ENCODE results near the gene WIPI1. TPM values are rescaled to one million over a fixed set of nuclear protein-coding genes. Genes with fewer than 3 reads are reported as not detected.
A peak's percentile ranks its signal among the peaks of the same experiment; 100 is the strongest.

WIPI1 gene
- total and polyA plus RNA-seq, 9 of the 15 experiments (the other 6 are each of a cell fraction or from before 2014, with no cell fraction given), result 3.7 to 23.5 (median 11.8) TPM

DNA sequence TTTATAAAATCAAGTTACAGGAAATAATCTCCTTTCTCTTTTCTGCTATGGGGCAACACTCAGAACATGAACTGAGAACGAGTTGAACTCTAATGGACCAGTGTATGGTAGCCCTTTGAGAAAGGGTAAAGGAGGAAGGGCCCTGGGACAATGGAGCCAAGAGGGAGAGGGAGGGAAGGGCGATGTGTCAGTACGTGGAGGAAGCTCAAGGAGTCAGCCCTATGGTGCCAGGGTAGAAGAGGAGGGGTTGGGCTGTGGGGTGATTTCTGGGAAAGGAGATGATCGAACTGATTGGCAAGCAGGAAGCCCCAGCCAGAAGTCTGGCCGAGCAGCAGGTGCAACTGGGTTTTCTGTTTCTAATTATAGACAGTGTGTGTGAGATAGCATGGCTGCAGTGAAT lies 4.3 kb upstream of the WIPI1 start:
- peak overlapping the region; percentile 62 for H2AFZ ChIP-seq (ENCODE audit: low read depth, low read length)
- DNase-seq (ENCODE audit: extremely low read depth in 1 of 4, low spot score in 3 of 4) (no peak), ATAC-seq (no peak), FAIRE-seq (no peak)
- no peaks in the 10 kb centered on the region for H3K79me2 ChIP-seq (ENCODE audit: control insufficient read depth, insufficient read depth, low read length)
- H3K9me3 ChIP-seq (replicated peaks; ENCODE audit: control insufficient read depth, insufficient read depth, low read depth, low read length), result no peaks in the 10 kb centered on the region
- H3K4me1 ChIP-seq (replicated peaks in 1 of 2; ENCODE audit: control insufficient read depth in 2 of 2, insufficient read depth in 2 of 2, low read length in 2 of 2), result peaks cover 11 to 39% of the 10 kb centered on the region in 2 experiments
- no peak overlapping the region for H3K4me3 ChIP-seq
- no peaks in the 10 kb centered on the region for H4K20me1 ChIP-seq (replicated peaks; ENCODE audit: control insufficient read depth, insufficient read depth, low read length)
- in situ Hi-C loops (cut with MboI), result loop anchor here (10.0 to 25.0 kb wide), 2 partner anchors 287 to 499 kb away; no protein-coding TSS in a partner anchor
- H3K36me3 ChIP-seq (ENCODE audit: control insufficient read depth, insufficient read depth, low read length), result no peaks in the 10 kb centered on the region
- POLR2A ChIA-PET, result interaction anchor here (0.6 kb wide), 1 partner anchor 408 kb away, joined by 3 read pairs; no protein-coding TSS in a partner anchor
- peak overlapping the region; percentile 31; the same call in 1 of the 3 replicates for H3K27ac ChIP-seq (ENCODE audit: extremely low read depth, low read depth, low read length)
- whole genome bisulfite sequencing (ENCODE audit: insufficient coverage, low coverage, missing lambda C conversion rate), result 9% methylated on average over 5 of the region's 5 CpGs
- no peaks in the 10 kb centered on the region for H3K27me3 ChIP-seq (ENCODE audit: control insufficient read depth in 2 of 2, insufficient read depth in 2 of 2, low read length in 2 of 2)
- peak overlapping the region; percentile 28 for H3K4me2 ChIP-seq (ENCODE audit: insufficient read depth, low read length)
- CTCF ChIA-PET (ENCODE audit: low intra/inter-chr PET ratio), result interaction anchor here (0.6 to 1.7 kb wide), 3 partner anchors 20 to 288 kb away, joined by 3 to 5 read pairs (median 4); no protein-coding TSS in a partner anchor
- no TSS peak for BruUV-seq (replicated peaks)
- intact Hi-C loops (cut with micrococcal nuclease), result loop anchor here (5.0 kb wide), 1 partner anchor 399 kb away; no protein-coding TSS in a partner anchor
- H3K9ac ChIP-seq (ENCODE audit: insufficient read depth in 1 of 2, low read depth in 2 of 2, low read length in 2 of 2), result peak overlapping the region; percentile 10 to 40; a peak in 2 of 4 replicates
- no peaks in the 10 kb centered on the region for H3K9me1 ChIP-seq (ENCODE audit: control insufficient read depth, insufficient read depth, low read length)
- TF ChIP-seq TSHZ1 (CRISPR knock-in tag; IDR thresholded peaks at IDR 0.05), result no peak
- no peak for TF ChIP-seq AFF4 (CRISPR knock-in tag; IDR thresholded peaks at IDR 0.05)
- TF ChIP-seq ZNF644 (tag; IDR thresholded peaks at IDR 0.05; ENCODE audit: low read depth), result 0 out of 2 replicates have a peak, but pooled peaks have one; percentile 41
- TF ChIP-seq ZC3H11A (IDR thresholded peaks at IDR 0.05; ENCODE audit: low read depth, low read length), result no peak
- no peak for TF ChIP-seq FOXJ2 (tag; IDR thresholded peaks at IDR 0.05)
- no peak for TF ChIP-seq SLC30A9 (CRISPR knock-in tag; IDR thresholded peaks at IDR 0.05)
- 0 out of 2 replicates have a peak, but pooled peaks have one; percentile 1 for TF ChIP-seq ATF3 (IDR thresholded peaks at IDR 0.05)
- TF ChIP-seq ATF3 (CRISPR knock-in tag; conservative IDR thresholded peaks at IDR 0.05), result no peak
- 0 out of 2 replicates have a peak, but pooled peaks have one; percentile 41 for TF ChIP-seq GTF2A2 (tag; IDR thresholded peaks at IDR 0.05)
- no peak for TF ChIP-seq NUFIP1 (IDR thresholded peaks at IDR 0.05; ENCODE audit: partially characterized antibody)
- no peak for TF ChIP-seq CHD1 (IDR thresholded peaks at IDR 0.05; ENCODE audit: low read length)
- no peak for TF ChIP-seq TFAM (CRISPR knock-in tag; conservative IDR thresholded peaks at IDR 0.05)
- no peak for TF ChIP-seq RFX7 (CRISPR knock-in tag; IDR thresholded peaks at IDR 0.05)

Measured in K562 (cell line).